T-helper 1 cell (primary cell): ENCODE data around the gene GNPDA1.

Experiments
- DNase-seq, 5 donors: peaks; one replicate each; pipeline ENCODE4 v3.0.0-alpha.2; 2012 to 2020

GNPDA1 gene

GRCh38 chr5:141992349-141992963, 20.4 kb downstream of the GNPDA1 start:
- peak in 4 of 5 donors; percentile 53 to 81 (median 64) for DNase-seq

GRCh38 chr5:141989720-141990119, 23.1 kb downstream of the GNPDA1 start:
- no peak for DNase-seq

- no peak for DNase-seq
Observed at GRCh38 chr5:141986072-141986471, 26.8 kb downstream of the GNPDA1 start.

GRCh38 chr5:141982626-141983025, 30.2 kb downstream of the GNPDA1 start:
- no peak for DNase-seq

DNA sequence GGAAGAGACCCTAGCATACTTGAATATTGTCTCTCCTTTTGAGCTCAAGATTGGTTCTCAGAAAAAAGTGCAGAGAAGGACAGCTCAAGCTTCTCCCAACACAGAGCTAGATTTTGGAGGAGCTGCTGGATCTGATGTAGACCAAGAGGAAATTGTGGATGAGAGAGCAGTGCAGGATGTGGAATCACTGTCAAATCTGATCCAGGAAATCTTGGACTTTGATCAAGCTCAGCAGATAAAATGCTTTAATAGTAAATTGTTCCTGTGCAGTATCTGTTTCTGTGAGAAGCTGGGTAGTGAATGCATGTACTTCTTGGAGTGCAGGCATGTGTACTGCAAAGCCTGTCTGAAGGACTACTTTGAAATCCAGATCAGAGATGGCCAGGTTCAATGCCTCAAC, 34.4 kb downstream of the GNPDA1 start:
- DNase-seq = no peak

DNA sequence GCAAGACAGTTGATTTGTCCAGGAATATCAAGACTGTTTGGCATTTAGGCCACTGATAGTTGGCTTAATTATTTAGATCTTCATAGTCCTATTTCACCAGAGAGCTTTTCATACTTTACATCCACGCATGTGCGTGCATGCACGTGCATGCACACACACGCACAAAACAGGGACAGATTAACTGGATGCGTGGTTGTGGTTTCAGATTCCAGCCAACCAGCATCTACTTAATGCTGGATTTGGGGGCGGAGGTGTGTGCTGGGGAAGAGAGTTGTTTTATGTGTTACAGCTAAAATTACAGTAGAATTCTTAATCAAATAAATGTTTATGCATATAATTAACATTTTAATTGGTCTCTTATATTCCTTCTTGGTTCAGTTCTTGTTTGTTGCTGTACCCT, 36.7 kb downstream of the GNPDA1 start:
- DNase-seq = no peak

DNA sequence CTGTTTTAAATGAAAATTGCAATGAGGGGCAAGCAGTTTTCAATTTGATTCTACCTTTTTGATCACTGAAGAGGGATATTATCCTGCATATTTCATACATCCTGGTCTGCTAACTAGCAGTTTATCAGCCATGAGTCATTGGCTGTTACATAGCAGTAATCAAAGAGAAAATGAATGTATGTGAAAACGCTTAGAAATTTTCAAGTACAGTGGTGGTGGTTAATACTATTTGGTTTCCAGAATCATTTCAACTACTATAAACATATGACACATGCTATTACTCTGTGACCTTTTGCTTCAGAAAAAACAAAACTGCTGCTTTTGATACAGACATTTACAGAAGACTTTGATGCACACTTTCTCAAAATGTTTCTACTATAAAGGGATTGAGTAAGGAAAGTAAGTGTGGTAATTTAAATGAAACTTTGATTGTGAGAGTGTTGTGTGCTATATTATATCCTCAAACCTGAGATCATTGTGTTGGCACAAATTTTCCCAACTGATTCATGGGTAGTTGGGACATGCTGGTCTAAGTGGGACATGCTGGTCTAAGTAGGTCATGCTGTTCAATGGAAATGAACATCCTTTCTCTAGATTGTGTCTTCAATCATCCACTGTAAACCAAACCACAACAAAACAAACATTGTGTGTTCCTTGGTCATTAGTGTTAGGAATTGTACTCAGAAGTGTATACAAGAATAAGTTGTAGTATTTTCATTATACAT, 38.8 kb downstream of the GNPDA1 start:
- DNase-seq = no peak

DNA sequence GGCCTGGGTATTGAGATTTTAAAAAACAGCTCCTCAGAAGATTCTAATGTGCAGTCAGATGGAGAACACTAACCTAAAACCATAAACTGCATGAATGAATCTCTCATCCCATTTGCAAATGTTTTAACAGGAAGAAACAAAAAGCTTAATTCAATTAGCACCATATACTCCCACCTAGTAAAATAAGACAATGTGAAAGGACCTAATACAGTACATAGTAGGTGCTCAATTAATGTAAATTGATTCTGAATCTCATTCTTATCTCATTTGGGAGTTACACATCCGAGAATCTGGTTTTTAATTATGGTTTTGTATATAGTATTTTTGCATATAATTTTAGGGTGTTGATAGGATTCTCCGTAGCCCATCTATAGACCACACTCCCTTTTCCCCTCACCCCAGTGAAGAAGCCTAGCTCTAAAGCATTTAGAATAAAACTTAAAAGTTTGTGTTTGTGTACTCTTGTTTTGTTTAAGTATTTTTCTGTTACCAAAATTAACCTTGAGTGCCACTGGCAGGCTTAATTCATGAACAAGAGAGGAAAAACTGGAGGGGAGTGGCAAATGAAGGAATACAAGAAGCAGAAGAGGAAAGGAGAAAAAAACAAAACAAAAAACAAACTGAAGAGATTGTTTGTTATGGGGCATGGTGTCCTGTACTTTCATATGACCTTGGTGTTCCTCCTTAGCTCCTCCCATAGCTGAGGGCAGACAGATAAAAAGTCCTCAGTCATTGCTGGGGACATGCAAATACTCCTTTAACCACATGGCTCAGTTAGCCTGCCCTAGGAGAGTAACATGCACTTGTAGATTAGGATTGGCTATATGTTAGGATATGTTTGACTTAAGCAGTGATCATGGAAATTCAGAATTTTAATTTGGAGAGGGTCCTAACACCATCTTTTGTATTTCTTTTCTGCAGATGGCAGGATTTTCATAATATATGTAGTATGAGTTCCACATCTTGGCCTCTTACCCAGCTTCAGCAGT, 42.8 kb downstream of the GNPDA1 start:
- DNase-seq = peak in 1 of 5 donors; percentile 48

GRCh38 chr5:141968914-141969608, 43.8 kb downstream of the GNPDA1 start, which contains the start of gene RNF14:
TSS of gene RNF14 (plus strand) at chr5:141969105. CDS start at chr5:141973589, 4,484 bp downstream.
- peak; percentile 87 to 98 (median 89) for DNase-seq

DNA sequence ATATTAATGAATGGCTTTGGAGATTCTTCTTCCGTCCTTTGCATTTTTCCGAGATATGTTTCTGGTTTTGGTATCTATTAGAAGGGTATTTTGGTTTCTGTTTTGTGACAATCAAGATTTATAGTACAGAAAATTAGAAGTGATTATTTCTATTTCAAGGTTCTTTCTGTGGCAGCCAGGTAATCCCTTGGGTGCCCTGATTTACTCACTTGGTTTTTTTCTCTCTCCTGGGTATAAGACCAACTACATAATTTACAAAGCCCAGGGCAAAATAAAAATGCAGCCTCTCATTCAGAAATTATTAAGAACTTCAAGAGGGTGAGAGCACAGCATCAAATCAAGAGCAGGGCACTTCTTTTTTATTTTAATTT, 45.9 kb downstream of the GNPDA1 start:
- no peak for DNase-seq

DNA sequence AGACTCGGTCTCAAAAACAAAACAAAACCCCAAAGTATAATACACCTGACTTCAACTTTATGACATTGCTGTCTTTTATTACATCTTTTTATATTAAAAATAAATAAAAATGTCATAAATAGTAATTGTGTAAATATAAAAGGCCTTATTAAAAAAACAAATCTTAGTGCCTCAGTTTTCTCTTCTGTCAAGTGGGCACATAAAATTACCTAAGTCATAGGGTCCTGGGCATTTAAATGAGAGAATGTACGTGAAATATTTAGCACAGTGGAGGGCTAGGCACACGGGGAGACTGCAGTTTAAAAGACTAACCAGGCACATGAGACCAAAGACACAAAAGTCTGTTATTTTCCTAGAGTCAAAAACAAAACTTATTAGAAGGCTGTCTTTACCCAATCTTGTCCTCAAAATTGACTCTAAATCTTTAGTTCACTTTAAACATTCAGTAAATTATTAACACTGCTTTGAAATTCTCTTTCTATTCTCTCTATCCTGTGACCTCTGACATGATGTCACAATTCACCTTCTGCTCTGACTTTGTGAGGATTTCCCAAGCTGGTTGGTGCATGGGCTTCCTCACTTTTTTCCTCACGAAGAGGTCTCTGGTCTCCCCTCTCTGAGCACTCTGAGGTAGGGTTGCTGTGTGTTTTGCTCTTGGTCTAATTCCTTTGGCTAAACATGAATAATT, 46.4 kb downstream of the GNPDA1 start:
- no peak for DNase-seq

DNA sequence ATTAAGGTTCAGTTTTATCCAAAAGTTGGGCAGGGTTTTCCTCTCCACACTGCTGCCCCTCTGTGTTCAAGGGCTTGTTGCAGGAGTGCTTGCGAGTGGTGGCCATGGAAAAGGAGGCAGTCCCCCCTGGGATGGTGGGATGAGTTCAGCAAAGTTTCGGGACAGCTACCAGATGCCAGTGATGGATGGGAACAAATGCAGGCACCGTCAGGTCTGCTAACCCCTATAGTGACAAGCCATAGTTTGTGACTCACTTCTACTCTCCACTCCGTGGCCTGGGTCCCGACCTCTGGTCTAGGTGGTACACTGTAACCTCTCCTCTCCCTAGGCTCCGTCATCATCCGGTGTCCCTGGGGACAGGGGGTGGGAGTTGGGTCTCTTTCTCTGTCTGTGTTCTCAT, 47.8 kb downstream of the GNPDA1 start:
- no peak for DNase-seq

GRCh38 chr5:141963701-141964100, 49.1 kb downstream of the GNPDA1 start:
- DNase-seq = no peak

GRCh38 chr5:141961466-141961865, 51.4 kb downstream of the GNPDA1 start:
- no peak for DNase-seq

DNA sequence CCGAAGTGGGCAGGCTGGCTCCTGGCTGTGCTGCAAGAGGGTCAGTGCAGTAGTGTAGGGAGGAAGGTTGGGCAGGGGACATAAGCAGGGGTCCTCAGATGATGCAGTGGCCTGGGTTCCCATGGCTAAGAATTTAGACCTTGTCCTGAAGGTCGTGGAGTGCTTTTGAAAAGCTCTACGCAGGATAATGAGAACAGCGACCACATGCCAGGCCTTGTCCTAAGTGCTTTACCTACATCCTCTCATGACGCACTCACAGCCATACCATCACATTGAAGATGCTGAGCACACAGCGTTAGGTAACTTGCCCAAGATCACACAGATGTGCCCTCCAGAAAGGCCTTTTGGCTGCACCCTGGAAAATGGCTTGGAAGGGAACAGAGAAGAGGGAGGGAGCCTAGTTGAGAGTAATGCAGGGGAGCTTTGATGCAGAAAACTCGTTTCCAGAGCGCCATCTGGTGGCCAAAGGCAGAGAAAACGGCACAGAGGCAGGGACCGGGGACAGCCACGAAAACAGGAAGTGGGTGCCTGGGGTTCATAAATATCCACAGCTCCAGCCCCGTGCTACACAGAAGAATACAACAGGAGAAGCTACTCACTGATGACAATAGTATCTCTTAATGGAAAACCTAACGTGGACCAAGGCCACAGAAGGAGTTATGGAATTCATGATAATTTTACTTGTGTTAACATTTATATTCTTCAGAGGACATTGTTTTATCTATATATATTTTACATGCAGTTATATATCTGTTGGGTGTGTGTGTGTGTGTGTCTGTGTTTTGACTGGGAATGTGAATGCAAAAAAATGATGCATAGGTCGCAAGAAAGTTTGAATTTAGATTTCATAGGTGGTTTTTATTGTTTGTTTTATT, 52.1 kb downstream of the GNPDA1 start:
- DNase-seq = peak; percentile 69 to 89 (median 85)

GRCh38 chr5:141960018-141960417, 52.8 kb downstream of the GNPDA1 start:
- DNase-seq = peak in 1 of 5 donors; percentile 18

GRCh38 chr5:141958546-141959172, 54.2 kb downstream of the GNPDA1 start:
- peak in 1 of 5 donors; percentile 48 for DNase-seq

DNA sequence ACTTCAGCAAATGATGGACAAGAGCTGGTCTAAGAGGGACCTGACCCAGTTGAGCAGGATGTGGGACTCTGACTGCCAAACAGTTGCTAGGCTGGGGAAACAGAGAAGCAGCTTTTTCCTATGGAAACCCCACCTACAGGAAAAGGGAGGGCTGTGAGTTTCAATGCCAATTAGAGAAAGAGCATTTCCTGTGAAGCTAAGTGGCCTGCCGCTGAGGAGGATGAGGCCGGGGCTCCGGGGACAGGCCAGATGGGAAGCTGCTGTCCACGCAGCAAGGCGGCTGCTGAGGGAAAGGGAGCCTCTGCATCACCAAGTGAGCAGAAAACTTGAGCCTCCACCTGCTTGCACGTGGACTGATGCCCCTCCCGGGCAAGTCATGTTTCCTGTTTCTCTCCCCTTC, 54.7 kb downstream of the GNPDA1 start, which contains the start of gene PCDH12:
Gene PCDH12, minus strand, starts transcription at position 90 of the 400 bp plus-strand sequence. CDS start 351 bp downstream, outside the sequence.
- peak in 1 of 5 donors; percentile 62 for DNase-seq

DNA sequence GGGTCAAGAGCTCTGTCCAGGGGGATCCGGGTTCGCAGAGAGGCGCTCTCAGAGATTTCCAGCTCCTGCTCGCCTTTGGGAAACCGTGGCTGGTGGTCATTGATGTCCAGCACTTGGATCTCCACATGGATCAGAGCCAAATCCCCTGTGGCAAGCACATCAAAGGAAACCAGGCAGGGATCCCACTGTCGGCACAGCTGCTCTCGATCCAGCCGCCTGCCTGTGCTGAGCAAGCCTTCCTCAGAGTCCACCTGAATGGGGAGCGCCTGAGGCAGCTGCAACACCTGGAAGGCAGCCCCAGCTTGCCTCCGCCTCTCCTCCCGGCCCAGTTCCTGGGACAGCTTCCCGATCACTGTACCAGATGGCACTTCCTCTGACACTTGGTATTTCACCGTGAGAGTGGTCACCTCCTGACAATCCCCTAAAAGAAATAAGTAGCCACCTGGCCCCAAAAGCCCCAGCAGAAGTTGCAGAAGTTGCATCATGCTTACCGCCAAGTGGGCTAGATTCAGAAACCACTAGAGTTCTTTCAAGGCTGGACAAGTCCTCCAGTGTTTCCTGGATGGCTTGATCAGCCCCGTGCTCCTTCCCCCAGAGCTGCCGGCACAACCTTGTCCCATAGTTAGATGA, 55.3 kb downstream of the GNPDA1 start:
- no peak for DNase-seq

GRCh38 chr5:141954194-141954593, 58.6 kb downstream of the GNPDA1 start:
- DNase-seq = no peak
